ENCODE measurements around the gene CTAGE4.
"Not testable (repeated sequence)": the region's sequence is repeated elsewhere in the genome, so short reads cannot be mapped to it uniquely, and the experiment has no call there.

- TF ChIP-seq EGR1 (IDR thresholded peaks at IDR 0.05; ENCODE audit: low read depth); POLR2AphosphoS5 (IDR thresholded peaks at IDR 0.05; ENCODE audit: low read depth, low read length): not testable (repeated sequence)
- TF ChIP-seq, protein P1, sequence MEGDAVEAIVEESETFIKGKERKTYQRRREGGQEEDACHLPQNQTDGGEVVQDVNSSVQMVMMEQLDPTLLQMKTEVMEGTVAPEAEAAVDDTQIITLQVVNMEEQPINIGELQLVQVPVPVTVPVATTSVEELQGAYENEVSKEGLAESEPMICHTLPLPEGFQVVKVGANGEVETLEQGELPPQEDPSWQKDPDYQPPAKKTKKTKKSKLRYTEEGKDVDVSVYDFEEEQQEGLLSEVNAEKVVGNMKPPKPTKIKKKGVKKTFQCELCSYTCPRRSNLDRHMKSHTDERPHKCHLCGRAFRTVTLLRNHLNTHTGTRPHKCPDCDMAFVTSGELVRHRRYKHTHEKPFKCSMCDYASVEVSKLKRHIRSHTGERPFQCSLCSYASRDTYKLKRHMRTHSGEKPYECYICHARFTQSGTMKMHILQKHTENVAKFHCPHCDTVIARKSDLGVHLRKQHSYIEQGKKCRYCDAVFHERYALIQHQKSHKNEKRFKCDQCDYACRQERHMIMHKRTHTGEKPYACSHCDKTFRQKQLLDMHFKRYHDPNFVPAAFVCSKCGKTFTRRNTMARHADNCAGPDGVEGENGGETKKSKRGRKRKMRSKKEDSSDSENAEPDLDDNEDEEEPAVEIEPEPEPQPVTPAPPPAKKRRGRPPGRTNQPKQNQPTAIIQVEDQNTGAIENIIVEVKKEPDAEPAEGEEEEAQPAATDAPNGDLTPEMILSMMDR (IDR thresholded peaks at IDR 0.05 in 2 of 3, conservative IDR thresholded peaks at IDR 0.05 in 1 of 3; ENCODE audit: borderline replicate concordance in 1 of 3, insufficient read depth in 1 of 3, low read depth in 2 of 3, low read length in 2 of 3), result not testable (repeated sequence)
Observed at GRCh38 chr7:144219149-144219548, 35.9 kb downstream of the CTAGE4 start.
